22Rv1 (cell line): ENCODE measurements around the gene RNLS.

Experiments used
- CTCF ChIP-seq: fragments of 450-650 bp; IDR thresholded peaks from 2 replicates; pipeline ENCODE4 v1.5.1; 2017; ENCODE audit warnings: mild to moderate bottlenecking
- ZFX ChIP-seq: fragments of 450-650 bp; IDR thresholded peaks from 2 replicates; pipeline ENCODE4 v1.6.1; 2017; ENCODE audit warnings: antibody characterized with exemption, borderline replicate concordance

GRCh38 chr10:88379575-88379974 lies 203.5 kb downstream of the RNLS start:
- TF ChIP-seq CTCF = no peak
- no peak for TF ChIP-seq ZFX
